ENCODE results near the gene PLEKHG4B.
A peak's percentile ranks its signal among the peaks of the same experiment; 100 is the strongest.

PLEKHG4B gene

DNA sequence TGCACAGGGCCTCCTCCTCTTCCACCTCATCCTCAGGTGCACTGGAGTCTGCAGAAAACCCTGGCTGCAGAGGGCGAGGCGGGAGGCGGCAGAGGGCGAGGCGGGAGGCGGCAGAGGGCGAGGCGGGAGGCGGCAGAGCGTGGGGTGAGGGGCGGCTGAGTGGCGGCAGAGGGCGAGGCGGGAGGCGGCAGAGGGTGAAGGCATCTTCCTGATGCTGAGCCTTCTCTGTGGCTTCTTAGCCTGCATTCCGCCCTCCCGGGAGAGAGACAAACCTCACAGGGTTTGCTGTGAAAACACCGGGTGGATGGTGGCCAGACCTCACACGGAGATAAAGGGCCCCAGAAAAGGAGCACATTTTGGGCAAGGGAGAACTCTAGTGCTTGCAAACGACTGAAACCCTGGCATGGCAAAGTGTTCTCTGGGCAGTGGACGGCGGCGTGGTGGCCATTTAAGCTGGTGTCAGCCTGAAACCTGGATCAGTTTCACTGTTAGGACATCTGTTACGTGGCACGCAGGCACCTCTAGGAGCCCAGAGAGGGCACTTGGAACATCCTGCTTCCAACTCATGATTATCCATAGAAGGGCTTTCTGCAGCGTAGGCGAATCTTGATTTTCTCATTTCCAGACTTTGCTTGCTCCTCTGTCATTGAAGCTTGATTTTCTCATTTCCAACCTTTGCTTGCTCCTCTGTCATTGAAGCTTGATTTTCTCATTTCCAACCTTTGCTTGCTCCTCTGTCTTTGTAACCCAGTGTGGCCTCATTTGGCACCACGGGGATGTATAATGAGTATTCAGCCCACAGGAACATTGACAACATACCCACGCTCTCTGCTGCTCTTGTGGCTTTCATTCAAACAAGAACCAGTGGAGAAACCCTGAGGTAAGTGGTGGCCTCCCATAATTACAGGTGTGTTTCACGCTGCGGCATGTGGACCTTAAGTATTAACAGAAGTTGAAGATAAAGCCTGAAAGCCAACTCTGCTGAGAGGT is 16.3 kb upstream of the PLEKHG4B start:
- no peak for DNase-seq

DNA sequence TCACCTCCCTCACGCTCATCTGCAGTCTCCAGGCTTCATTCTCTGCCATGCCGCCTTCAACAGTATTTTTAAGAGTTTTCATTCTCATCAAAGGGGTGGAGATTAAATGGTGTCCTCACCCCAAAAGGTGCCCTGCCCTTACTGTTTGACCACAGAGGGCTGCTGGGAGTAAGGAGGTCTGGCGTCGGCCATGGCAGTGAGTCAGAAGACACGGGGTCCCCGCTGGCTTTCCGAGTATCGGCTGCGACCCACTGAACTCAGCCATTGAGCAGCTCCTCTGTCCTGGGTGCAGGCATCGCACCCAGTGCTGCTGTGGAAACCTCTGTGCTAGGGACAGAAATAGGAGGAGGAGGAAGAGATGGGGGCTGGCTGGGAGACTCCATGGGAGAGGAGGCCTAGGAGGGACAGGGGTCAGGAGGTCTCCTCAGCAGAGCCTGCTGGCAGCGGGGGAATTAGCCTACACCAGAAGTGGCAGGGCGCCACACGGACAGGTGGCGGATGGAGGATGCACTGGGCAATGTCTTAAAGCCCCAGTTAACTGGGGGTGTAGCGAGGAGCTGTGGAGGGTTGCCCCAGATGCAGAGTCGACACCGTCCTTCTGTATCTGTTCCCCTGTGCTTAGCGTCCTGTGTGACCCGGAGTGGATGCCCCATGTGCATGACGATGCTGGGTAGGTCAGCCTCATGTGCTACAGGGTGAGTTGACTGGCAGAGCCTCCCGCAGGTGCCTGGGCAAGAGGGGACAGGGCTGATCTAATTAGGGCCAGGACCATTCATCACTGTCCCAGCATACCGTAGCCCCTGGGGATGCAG is 15.4 kb upstream of the PLEKHG4B start:
- DNase-seq: no peak

DNA sequence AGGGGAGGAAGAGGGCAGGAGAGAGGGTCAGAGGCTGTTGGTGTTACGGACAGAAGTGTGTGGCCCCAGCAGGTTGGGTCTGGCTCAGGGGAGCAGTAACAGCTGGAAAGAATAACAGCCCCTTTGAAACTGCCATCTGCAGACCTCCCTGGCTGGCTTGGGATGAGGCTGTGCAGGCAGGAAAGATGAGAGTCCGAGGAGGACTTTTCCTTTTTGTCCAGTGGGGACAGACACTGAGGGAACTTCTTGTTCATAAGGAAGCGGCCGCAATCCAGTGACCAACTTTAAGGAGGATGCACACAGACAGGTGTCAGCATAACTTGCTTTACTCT is 14.8 kb upstream of the PLEKHG4B start:
- DNase-seq: no peak

DNA sequence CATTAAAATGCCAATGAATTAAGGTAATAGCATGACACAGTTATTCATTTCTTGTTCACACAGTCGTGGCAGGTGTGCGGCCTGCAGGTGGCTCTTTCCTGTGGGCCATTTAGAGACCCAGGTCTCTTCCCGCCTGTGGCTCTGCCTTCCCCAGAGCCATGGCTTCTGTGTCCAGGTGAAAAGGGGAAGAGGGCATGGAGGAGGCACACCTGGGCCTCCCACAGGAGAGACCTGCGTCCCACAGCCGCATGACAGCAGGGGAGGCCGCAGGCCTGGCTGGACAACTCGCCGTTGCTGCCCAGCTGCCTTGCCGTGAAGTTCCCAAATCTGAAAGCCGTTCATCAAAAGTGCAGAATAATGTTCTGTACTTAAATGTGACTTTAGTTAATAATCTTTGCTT is 14.4 kb upstream of the PLEKHG4B start:
- DNase-seq: no peak

DNA sequence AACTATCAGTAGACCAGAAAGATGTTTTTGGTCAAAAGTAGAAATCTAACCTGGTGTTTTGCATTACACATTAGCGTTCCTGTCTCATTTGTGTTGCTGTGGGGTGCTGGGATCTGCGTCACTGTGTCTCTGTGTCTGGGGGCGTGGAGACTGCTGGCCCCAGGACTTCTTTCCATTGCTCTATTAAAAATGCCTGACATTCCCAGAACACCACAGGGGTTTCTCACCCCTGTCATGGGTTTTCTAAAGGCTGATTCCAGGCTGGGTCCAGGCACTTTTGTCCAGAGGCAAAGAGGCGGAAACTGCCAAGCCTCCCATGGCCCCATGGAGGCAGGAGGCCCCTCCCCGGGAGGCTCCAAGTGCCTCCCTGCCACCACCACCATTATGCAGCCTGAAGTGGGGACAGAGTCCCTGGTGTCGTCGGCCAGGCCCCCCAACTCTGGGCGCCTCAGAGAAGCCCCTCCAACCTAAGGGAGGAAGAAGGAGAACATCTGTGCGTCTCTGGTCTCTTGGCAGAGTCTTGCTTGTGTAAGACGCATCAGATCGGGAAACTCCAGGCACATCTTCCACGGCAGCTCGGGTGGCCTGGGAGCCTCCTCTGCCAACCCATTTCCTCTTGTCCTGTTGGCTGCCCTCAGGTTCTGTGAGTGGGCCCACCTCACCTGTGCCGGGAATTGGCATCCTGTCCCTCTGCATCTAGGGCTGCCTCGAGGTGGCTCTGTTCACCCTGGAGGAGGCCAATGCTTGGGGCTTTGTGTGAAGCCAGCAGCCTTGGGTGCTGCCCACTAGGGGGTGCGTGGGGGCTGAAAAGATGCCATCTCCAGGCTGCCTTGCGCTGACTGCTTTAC is 13.8 kb upstream of the PLEKHG4B start:
- DNase-seq: peak; percentile 75

DNA sequence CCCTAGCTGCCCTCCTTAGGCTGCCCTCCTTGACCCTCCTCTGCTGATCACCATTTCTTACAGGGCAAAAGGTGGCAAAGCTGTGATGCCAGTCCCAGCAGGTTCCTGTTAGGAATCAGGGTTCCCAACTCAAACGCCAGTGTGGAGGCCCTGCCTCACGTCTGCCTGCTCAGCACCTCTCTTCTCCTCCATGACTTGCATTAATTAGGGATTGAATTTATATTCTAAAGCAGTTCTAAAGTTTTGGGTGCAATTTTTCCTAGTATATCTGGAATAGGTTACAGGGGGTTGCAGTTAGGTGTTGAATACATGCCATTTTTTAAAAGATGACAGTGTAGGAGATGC is 13.2 kb upstream of the PLEKHG4B start:
- DNase-seq: no peak

DNA sequence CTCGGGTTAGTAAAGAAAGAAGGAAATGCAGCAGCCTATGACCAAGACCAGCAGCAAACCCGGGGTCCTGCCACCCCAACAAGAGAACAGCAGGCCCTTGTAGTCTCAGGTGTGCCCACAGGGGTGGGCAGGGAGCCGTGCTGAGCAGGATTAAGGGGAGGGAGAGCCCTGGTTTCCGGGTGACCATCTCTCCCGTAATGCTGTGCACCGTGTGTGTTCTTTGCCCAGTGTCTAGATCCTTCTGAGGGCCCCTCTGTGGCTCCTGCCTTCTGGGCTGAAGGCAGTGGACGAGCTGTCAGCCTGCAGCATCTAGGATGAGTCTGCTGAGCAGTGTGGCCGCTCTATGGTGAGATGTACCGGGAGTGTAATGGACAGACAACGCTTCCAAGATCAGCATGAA is 12.7 kb upstream of the PLEKHG4B start:
- DNase-seq: no peak

DNA sequence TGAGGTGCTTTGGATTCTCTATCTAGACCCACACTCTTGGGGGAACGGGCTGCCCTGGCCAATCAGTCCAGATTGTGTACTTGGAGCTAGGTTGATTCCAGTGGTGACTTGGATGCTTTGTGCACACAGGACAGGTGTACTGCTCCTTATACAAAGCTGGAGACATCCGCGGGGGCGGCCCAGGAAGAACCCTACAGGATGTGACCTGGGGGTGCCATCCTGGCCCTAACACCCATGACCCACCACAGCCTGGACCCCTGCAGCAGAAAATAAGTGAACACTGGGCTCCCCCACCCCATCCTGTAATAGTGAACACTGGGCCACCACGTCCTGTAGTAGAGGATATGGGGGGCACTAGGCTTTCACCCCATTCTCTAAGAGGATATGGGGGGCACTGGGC is 12.1 kb upstream of the PLEKHG4B start:
- no peak for DNase-seq

DNA sequence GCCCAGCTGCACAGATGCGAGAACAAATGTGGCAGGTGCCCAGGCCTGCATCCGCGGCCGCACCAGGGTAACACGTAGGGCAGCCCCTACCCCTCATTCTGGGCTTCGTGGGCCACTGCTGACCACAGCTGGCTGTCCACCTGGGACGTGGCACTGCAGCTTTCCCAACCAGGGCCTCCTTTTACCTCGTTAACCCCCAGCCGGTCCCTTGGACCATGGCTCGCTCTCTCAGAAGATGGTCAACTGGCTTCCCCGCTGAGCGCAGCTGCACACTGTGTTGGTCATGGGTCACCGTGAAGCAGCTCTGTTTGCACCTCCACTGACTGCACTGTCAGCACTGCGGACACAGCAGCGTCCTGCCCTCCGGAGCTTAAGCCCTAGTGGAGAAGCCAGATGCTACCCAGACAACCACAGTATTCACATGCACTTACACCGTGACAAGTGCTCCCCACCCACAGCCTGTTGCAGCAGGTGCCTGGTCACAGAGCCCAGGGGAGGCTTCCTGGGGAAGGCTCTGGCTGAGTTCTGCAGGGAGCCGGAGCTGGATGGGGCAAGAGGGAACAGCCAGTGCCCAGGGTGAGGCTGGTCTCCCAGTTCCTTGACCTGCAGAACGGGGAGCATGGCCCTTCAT is 10.5 kb upstream of the PLEKHG4B start:
- DNase-seq: no peak

DNA sequence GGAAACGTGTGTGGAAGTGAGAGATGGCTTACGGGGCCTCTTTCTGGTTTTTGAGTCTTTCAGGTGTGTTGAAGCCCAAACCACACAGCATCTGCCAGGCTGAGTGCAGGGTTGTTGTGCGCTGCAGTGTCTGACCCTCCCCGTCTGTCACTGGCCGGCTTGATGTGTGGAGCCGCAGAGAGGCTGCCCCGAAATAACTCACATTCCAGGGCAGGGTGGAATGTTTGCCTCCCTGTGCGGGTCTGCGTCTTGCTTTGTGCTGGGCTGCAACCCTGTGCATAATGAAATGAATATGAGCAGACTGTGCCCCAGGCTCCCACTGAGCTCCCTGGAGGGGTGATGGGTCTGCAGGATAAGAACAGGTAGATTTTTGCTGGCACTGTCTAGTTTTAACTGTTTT is 9.9 kb upstream of the PLEKHG4B start:
- DNase-seq: no peak

DNA sequence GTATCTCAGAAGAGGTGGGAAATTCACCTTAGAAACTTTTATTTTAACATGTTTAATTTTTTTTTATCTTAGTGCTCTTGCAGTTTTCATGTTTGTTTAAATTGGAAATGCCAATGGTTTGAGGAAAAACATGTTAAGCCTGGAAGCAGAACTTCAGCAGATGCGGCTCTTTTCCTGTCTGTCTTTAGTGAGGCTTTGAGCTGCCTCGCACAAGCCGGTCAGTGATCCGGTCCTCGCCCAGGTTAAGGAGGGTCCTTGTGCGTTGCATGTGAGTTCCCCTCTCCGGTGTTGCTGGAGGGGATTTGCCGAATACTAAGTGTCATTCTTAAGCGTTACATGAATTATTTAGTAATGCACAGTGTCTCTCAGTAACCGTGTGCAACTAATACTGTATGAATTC is 9.4 kb upstream of the PLEKHG4B start:
- no peak for DNase-seq

DNA sequence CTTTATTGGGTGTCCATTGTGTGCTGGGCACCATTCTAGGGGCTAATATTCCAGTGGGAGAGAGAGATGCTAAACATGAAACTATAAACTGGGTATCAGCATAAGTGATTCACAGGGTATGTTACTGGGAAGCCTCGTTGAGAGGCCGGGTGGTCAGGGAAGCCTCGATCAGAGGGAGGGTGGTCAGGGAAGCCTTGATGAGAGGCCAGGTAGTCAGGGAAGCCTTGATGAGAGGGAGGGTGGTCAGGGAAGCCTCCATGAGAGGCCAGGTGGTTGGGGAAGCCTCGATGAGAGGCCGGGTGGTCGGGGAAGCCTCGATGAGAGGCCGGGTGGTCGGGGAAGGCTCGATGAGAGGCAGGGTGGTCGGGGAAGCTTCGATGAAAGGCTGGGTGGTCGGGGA is 8.9 kb upstream of the PLEKHG4B start:
- no peak for DNase-seq

DNA sequence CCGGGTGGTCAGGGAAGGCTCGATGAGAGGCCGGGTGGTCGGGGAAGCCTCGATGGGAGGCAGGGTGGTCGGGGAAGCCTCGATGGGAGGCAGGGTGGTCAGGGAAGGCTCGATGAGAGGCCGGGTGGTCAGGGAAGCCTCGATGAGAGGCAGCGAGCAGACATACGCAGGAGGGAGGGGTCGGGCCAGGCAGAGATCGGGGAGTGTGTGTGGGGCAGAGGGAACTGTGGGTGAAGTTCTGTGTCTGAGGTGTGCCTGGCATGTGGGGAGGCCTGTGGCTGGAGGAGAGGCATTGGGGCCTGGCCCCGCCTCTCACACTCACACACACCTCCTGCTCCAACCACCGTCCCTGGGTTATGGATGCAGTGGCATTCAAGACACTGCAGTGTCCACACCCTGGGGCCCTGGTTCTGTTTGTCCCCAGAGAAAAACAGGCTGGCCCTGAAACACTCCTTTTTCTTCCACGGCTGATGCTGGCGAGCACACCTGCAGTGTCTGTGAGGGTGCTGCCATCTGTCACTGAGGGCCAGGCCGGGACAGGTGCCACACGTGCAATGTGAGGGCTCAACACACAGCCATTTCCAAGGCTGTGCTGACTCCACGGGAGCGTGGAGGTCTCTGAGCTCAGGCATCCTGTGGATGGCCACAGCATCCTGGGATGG is 6.5 kb upstream of the PLEKHG4B start:
- DNase-seq: no peak

DNA sequence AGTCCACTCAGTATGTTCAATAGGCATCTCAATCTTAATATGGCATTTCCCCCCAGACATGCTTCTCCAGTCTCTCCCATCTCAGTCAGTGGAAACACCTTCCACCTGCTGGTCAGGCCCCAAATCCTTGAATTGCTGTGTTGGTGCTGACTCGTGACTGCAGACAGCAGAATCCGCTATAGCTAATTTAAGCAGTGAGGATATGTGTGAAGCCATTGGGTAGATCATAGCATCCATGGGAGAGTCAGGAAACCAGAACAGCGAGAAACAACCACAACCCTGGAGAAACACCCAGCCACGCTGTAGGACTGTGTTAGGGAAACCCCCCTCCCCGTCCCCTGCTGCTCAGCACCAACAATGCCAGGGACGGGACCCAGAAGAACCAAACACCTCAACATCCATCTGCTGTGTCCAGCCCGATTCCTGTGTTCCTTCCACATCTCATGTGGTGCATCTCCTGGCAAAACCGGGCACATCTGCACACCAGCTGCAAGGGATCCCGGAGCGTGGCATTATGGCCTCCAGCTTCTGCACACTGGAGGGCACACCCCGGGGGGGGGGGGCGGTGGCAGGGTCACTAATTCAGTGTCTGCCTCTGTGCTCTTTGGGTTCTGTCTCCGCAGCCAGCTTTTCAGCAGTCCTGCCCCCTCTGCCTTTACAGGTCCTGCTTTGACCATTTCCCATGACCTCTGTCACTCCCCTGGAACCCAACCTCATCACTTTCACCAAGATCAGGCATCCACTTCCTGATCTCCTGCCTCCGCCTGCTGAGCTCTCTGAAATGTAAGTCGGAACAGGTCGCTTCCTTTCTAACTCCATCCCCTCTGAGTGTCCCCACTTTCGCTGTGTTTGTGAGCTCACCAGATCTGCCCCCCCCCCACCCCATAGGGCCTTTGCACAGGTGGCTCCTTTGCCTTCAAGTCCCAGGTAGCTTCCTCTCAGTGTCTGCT is 2.4 kb upstream of the PLEKHG4B start:
- DNase-seq: no peak

DNA sequence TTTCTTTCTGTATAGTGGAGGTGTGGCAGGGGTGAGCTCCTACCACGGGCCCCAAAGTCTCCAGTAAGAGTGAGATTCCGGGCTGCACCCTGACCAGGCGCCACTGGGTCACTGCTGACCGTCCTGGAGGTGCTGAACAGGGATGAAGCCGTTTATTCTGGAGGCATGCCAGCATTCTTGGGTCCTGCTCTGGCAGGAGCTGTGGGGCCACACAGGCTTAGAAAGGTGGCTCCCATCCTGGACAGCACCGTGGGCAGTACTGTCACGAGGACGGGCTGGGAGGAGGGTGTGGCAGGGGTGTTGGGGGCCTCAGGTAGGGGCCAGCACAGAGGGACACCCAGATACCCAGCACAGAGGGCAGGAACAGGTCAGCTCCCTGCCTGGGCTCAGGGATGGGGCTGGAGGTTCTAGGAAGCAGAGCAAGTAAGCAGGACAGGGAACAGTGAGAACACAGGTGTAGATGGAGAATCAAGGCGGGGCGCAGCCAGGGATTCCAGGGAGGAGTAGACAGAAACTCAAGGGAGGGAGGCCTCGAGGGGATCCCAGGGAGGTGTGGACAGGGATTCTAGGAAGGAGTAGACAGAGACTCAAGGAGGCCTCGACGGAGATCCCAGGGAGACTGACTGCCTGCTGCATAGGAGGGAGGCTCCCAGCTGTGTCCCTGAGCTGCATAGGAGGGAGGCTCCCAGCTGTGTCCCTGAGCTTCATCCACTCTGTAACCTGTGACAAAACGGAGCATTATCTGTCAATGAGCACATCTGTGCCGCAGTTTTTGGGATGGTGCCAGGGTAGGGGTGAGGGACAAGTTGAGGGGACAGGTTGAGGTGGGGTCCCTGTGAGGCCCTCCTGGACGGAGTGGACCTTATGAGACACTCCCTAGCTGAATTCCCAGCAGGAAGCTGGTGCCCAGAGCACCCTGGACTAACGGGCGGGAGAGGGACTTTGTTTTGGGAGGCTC is 1.1 kb upstream of the PLEKHG4B start:
- DNase-seq: no peak

DNA sequence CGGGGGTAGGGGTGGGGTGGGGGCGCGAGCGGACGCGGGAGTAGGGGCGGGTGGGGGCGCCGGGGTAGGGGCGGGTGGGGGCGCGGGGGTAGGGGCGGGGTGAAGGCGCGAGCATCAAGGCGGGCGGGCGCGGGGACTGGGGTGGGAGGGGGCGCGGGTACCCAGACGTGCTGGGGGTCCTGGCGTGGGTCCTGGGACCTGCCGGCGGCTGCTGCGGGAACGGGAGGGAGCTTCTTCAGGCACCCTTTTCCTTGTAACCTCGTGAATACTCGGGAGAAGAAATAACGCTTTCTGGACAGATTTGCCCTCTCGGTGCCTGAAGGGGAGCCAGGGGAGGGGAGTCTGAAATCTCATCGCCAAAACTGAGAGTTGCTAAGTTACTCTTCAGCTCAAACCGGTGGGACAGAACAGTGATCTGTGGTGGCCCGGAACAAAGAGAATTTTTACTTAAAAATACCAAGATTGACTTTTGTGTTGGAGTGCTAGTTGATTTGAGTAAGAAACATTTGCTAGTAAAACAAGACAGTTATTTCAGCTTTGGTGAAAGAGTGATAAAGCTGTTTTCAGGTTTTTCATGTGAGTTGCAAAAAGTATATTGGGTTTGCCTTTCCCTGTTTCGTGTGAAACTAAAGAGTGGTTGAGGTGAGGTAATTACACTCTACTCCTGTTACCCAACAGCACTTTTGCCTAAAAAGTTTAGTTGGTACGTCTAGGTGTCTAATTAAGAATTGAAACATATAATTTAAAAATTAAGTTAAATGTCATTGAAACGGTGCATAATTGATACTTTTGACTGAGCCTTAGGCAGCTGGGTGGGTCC is 643 bp downstream of the PLEKHG4B start:
- DNase-seq: no peak

DNA sequence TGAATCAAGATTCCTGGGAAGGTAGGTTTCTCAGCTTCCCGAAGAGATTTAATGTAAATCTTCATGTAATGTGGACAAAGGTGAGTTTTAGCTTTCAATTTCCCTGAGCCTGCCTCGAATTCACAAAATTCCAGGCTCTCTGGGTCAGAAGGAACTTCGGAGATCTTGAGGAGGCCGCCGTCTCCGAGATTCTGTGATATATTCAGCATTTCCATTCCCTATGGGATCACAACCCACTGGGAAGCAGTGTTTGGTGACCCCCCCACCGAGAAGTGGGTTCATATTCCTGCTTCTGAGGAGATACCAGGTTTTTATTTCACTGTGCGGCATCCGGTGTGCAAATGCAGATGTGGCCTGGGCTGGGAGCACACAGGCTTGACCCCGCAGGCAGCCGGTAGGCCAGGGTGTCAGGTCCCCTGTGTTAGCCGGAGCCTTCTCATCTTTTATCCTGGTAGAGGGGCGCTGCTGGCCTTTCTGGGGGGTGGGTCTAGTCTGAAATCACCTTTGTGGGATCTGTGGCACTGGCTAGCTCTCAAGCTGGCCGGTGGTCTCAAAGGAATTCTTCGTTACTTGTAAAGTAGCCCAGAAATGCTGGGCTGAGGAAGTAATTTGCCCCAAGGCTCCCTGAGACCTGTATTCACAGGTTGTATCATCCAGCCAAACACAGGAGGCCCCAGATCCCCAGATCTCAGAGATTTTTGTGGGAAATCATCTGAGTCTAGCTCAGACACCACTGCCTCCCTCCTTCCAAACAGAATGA is 1.4 kb downstream of the PLEKHG4B start:
- no peak for DNase-seq
